Stimulated activated CD4-positive, alpha-beta T cell treated with anti-CD3 and anti-CD28 coated beads, Interleukin-4, amount 100 ng/mL, for 24 hours (primary cell): ENCODE results near the gene FGR.

Experiments
- DNase-seq: peaks from one replicate; pipeline ENCODE4 v3.0.0-alpha.2; 2020

Gene FGR

DNA sequence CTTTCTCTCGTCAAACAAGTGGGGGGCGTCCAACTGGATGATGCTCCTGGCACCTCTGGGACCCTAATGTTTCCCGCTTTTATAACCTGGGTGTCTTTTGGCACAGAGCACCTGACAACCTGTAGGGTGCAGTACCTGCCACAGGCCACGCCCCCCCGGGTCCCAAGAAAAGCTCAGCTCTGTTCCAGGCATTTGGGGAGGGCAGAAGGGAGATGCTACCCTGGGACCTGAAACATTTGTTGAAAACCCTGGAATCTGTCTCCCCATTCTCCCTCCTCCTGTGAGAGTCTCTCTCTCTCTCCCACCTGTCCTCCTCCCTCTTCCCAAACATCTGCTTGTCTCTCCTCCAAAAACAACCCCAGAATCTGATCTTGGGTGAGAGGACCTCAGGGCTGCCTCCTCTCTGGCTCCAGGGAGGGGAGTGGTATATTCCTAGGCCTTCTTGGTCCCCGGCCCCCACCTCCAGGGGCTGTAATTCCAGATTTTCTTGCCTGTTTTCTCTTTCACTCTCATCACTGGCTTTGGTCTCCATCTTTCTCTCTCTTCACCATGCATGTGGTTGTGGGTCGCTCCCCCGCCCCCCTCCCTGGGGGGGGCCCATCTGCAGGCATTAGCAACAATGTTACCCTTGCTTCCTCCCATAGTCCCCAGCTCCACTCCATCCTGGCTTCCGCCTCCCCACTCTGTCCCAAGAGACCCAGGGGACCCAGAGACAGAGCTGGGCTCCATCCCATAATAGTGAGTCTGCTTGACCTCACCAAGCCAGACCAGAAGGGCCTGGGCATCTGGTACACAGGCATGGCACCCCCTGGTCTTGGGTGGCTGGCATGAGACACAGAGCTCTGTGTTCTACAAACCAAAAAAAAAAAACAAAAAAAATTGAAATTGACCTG is 35.1 kb downstream of the FGR start:
- no peak for DNase-seq

DNA sequence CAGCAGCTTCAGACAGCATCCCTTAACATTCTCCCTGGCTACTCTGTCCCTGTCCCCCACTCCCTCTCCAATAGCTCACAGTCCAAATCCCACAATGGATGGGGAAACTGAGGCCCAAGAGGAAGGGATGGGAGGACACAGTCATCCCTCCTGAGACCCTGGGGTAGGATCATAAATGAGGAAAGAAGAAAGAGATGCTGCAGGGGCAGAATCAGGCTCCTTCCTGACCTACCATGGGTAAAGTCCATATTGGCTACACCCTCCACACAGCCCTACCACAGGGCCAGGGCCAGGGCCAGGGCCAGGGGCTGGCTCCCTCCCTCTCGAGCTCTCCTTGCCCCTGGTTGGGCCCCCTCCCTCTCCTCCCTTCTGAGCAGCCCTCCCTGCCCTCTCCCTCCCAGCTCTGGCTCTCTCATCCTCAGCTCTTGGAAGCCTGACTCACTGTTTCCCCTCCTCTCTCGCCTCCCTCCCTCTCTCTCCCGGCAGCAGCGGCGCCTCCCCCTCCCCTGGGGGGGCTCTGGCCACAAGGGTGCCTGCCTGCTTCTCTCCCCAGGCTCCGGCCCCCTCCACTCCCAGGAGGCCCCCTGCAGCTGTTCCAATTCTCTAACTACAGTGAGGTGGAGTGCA is 36.0 kb downstream of the FGR start:
- peak; percentile 55 for DNase-seq

GRCh38 chr1:27598295-27598687 is 36.7 kb downstream of the FGR start:
- no peak for DNase-seq

- no peak for DNase-seq
Measured at GRCh38 chr1:27597516-27598294, 37.3 kb downstream of the FGR start.

DNA sequence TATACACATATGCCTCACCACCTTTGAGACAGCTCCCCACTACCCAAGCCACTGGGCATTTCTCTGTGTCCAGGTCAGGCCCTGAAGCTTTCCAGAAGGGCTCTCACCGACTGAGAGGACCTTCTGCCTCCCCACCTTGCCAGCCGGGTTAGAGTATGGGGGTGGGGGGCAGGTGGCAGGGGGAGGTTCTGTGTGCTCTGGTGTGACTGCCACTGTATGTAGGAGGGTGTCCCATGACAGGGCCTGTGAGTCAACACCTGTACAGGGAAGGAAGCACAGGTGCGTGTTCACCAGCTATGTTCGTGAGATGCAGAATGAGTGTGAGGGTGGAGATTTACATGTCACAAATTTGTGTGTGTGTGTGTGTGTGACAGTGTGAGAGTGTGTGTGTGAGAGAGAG is 38.0 kb downstream of the FGR start:
- no peak for DNase-seq

DNA sequence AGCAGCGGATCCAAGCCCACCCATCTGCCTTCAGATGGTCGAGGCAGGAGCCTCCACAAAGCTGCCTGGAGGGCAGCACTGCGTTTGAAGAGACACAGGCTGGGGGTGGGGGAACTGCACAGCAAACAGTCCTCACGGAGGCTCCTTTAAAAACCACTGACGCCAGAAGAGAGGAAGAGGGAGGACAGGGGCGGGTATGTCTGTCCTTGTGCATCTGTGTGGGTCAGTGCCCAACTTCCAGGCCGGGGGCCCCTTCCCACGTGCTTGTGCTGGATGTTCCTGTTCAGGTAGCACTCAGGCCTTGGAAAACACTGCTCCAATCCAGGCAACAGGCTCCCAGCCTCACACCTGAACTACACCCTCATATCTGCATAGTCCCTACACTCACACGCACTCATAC is 38.7 kb downstream of the FGR start:
- no peak for DNase-seq

DNA sequence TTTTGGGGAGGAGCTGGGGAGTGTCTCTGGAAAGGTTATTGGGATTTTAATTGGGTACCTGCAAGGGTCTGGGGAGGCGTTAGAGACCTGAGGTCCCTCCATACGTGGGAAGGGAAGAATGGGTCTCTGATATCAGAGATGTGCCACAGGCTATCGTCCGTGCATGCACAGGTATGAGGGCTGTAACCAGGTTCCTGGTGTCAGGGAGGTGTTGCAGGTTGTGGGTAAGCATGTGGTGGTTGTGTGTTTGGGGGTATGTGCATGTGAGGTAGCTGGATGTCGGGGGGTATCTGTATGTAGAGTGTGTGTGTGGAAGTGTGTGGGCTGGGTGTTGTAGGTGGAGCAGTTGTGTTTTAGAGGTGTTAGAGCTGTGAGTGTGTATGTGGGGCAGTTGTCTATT is 39.4 kb downstream of the FGR start:
- no peak for DNase-seq

- DNase-seq: no peak
Measured at GRCh38 chr1:27594564-27595510, 40.1 kb downstream of the FGR start.

DNA sequence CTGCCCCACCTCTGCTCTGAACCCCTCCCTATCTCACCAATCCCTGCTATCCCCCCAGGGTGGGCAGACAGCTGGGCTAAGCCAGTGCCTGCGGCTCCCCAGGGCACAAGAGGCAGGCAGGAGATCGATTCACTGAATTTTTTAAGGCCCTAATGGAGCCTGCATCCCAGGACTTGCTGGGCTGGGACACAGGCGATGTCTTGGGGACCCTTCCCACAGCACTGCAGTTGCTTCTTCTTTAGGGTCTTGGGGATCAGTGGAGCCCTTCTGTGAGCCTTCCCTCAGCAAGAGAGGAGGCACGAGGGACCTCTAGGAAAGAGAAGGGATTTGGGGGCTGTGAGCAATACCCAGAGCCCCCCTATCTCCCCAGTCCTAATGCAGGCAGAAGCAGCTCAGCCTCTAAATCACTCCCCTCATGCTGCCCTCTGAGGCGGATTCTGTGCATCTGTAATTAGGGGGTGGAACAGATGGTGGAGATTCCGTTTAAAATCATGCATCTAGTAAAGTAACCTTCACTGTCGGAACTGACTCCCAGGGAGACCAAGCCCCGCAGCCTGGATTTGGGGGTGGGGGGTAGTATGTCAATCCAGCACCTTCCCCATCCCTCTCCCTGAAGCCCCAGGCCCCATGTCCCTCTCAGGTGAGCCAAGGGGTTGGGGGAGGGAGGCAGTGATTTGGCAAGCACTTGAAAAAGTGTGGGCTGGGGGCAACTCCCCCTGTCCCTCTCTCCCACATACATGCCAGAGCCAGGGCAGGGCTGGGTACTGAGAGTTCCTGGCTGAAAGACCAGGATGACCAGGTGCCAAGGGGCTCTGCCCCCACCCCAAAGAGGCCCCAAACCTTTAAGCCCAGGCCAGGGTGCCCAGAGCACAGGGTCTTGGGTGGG is 41.1 kb downstream of the FGR start:
- no peak for DNase-seq

DNA sequence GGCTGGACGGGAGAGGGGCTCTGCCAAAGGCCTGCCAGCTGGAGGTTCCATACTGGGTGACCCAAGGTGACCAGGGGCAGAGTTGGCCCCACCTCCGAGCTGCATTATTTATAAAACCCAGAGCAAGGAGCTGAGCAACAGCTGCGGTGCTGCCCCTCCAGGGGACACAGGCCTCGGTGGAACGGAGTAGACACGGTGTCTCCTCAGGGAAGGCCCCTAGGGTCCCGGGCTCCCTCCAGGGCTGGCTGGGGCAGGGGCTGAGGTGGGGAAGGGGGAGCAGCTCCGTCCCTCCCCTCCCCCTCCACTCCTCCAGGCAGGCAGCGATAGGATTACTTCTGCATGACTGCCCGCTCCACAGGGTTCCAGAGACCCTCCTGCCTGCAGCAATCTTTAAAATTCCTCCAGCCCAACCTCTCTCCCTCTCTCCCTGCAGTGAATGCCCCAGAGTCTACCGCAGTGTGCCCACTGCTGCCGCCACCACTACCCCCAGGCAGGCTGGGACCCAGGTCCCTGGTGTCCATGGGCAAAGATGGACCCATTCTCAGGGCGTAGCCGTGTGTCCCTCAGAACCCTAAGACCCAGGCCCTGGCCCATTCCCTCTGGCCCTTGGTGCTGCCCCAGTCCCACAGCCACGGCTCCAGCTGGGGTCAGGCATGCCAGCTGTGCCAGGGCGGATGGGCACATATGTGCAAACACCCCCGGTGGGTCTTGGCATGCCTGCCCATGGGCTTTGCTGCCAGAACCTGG is 41.9 kb downstream of the FGR start:
- no peak for DNase-seq

GRCh38 chr1:27592232-27592930 is 42.6 kb downstream of the FGR start:
- no peak for DNase-seq

- DNase-seq: no peak
Measured at GRCh38 chr1:27591622-27592021, 43.4 kb downstream of the FGR start.

DNA sequence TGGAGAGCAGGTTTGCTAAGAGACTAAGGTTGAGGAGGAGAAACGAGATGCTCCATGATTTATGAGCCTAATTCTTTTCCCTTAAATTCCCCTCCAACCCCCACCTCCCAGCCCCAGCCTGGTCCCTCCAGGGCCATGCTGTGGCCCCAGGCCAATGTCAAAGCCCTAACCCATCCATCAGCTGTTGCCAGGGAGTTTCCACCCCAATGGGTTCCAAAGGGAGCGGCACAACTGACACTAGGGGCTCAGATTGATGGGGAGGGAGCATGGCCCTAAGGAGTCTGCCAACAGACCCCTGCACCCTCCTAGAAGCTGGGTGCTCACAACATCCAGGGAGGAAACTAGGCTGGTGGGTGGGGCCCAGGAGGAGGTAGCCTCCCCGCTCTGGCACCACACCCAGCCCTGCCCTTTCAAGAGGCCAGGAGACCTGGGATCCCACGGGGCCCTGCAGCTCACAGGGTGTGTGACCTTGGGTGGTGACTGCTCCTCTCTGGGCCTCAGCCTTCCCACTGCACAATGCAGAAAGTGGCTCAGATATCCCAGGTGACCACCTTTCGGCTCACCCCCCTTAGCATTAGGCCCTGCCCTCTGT is 44.0 kb downstream of the FGR start:
- no peak for DNase-seq

GRCh38 chr1:27589841-27590426 is 45.1 kb downstream of the FGR start:
- DNase-seq: no peak

- DNase-seq: no peak
Measured at GRCh38 chr1:27589441-27589840, 45.5 kb downstream of the FGR start.

DNA sequence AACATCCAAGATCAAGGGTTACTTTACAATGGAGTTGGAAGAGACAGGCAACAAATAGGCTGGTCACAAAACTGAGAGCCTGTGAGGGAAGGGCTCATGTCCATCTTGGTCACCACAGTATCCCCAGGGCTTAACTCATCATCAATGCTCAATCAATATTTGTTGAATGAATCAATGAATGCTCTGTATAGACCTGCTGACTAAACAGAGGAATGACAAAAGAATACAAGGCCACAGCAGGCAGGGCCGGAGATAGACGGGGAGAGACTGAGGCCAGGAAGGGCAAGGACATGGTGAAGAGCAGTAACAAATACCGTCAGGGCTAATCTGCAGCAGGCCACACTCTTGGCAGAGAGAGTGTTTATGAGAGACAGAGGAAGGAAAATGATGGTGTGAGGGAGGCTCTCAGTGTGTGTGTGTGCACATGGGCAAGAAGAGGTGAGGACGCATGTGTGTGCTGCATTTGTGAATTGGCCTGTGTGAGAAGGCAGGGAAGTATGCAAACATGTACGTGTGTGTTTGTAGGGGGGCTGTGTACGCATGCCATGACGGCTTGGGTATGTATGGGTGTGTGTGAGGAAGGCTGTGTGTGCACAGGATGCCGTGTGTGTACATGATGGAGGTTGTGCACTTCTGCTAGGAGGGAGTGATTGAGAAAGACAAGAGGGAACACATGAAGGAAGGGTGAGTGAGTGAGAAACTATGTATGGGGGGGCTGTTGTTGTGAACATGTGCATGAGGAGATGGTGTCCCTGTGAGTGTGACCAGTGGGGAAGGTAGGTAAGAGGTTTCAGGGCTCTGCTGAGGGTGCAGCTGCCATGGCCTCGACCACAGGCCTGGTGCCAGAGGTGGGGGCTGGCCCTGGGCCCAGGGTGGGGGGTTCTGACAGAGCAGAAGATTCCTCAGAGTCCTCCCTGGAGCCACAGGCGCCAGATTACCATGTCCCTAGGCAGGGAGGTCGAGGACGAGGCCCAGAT is 46.4 kb downstream of the FGR start:
- DNase-seq: no peak

DNA sequence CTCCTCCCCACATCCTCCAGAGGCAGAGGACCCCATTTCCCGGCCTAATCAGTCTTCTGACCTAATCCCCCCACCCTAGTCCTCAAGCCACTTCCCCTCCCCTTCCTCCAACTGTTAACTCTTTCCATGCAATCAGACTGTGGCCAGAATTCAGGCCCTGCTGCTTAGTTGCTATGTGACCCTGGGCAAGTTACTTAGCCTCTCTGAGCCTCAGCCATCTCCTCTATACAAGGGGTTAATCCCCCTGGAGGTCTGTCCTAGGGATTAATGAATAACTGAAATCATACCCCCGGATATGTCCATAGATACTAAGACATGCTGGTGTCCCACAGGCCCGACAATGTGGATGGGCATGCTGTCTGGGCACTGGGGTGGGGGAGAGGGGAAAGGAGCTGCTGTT is 49.3 kb downstream of the FGR start:
- no peak for DNase-seq

- DNase-seq: no peak
Measured at GRCh38 chr1:27584453-27584852, 50.5 kb downstream of the FGR start.
